ENCODE measurements around the gene TGM4.

DNA sequence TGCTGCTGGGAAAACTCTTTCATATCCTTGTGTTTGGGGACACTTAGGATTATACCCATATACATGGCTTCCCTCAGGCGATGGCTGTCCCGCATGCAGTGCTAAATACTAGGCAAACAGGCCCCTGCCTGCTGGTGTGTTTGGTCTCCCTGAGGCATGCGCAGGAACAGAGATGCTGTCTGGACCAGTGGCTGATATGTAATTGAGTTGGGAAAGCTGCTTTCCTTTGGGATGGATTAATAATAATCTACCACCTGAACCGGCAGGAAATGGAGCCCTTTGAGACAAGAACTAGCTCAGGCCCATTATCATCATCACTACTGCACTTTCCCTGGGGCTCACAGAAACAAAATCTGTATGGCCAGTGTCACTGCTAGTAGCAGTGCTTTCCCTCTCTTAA, 83.6 kb downstream of the TGM4 start:
- TF ChIP-seq, protein P1, sequence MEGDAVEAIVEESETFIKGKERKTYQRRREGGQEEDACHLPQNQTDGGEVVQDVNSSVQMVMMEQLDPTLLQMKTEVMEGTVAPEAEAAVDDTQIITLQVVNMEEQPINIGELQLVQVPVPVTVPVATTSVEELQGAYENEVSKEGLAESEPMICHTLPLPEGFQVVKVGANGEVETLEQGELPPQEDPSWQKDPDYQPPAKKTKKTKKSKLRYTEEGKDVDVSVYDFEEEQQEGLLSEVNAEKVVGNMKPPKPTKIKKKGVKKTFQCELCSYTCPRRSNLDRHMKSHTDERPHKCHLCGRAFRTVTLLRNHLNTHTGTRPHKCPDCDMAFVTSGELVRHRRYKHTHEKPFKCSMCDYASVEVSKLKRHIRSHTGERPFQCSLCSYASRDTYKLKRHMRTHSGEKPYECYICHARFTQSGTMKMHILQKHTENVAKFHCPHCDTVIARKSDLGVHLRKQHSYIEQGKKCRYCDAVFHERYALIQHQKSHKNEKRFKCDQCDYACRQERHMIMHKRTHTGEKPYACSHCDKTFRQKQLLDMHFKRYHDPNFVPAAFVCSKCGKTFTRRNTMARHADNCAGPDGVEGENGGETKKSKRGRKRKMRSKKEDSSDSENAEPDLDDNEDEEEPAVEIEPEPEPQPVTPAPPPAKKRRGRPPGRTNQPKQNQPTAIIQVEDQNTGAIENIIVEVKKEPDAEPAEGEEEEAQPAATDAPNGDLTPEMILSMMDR (IDR thresholded peaks at IDR 0.05) = no peak
- TF ChIP-seq POLR2A (IDR thresholded peaks at IDR 0.05) = no peak

Measured in uterus (tissue), 2 donors.